HepG2 (cell line): ENCODE measurements around the gene MRPL20. TPM values are rescaled to one million over a fixed set of nuclear protein-coding genes. Genes with fewer than 3 reads are reported as not detected.

Experiments used
- ARNTL ChIP-seq: sonication (generic); formaldehyde crosslinking; IDR thresholded peaks from 2 replicates; pipeline ENCODE4 v1.4.0; 2020; ENCODE audit warnings: mild to moderate bottlenecking, missing genetic modification reagents
- ATRX ChIP-seq: sonication (generic); formaldehyde crosslinking; IDR thresholded peaks from 2 replicates; pipeline ENCODE4 v1.4.0; 2020; ENCODE audit warnings: missing genetic modification reagents, borderline replicate concordance
- CBFB ChIP-seq: sonication (generic); formaldehyde crosslinking; IDR thresholded peaks from 2 replicates; pipeline ENCODE4 v1.4.0; 2020; ENCODE audit warnings: missing genetic modification reagents
- CHD2 ChIP-seq: IDR thresholded peaks from 2 replicates; pipeline ENCODE4 v1.6.1; 2011; ENCODE audit warnings: low read depth, low read length, improper control_type of control experiment
- FOXA1 ChIP-seq, 2 experiments: fragments of 450-650 bp in 1 of 2; sonication (generic) in 1 of 2; formaldehyde crosslinking in 1 of 2; IDR thresholded peaks; 2 replicates each; pipeline versions ENCODE4 v1.4.0 to v1.6.1; 2016 to 2020; ENCODE audit warnings: missing genetic modification reagents in 1 of 2
- HINFP ChIP-seq: sonication (generic); formaldehyde crosslinking; IDR thresholded peaks from 2 replicates; pipeline ENCODE4 v1.4.0; 2020; ENCODE audit warnings: low read depth, mild to moderate bottlenecking, missing genetic modification reagents
- KDM2A ChIP-seq: sonication (generic); formaldehyde crosslinking; IDR thresholded peaks from 2 replicates; pipeline ENCODE4 v1.4.0; 2020; ENCODE audit warnings: low read depth, missing genetic modification reagents, borderline replicate concordance
- NFKB2 ChIP-seq: sonication (generic); formaldehyde crosslinking; IDR thresholded peaks from 2 replicates; pipeline ENCODE4 v1.4.0; 2020; ENCODE audit warnings: missing genetic modification reagents, borderline replicate concordance
- RXRA ChIP-seq: sonication (generic); formaldehyde crosslinking; IDR thresholded peaks from 2 replicates; pipeline ENCODE4 v1.5.1; 2020; ENCODE audit warnings: missing genetic modification reagents
- SMC3 ChIP-seq: IDR thresholded peaks from 2 replicates; pipeline ENCODE4 v1.6.1; 2011; ENCODE audit warnings: low read length, improper control_type of control experiment
- SMYD3 ChIP-seq: sonication (generic); formaldehyde crosslinking; IDR thresholded peaks from 2 replicates; pipeline ENCODE4 v1.8.1; 2023; ENCODE audit warnings: mild to moderate bottlenecking, missing genetic modification reagents
- ZKSCAN5 ChIP-seq: sonication (generic); formaldehyde crosslinking; IDR thresholded peaks from 2 replicates; pipeline ENCODE4 v1.5.1; 2020; ENCODE audit warnings: mild to moderate bottlenecking, missing genetic modification reagents
- ZNF251 ChIP-seq: sonication (generic); formaldehyde crosslinking; IDR thresholded peaks from 2 replicates; pipeline ENCODE4 v1.9.0; 2021; ENCODE audit warnings: mild to moderate bottlenecking, missing genetic modification reagents
- ZNF605 ChIP-seq: sonication (generic); formaldehyde crosslinking; IDR thresholded peaks from 2 replicates; pipeline ENCODE4 v1.8.0; 2022; ENCODE audit warnings: mild to moderate bottlenecking, missing genetic modification reagents
- polyA plus RNA-seq, 8 experiments: library from polyadenylated mRNA; depleted of rRNA in 3 of 8; stranded (reverse) in 7 of 8; unstranded in 1 of 8; fragments of >200 nt; fragmentation: Illumina TruSeq in 4 of 8; extraction: Trizol in 4 of 8; gene quantifications; 2 replicates each; pipeline versions ENCODE4 v1.2.1 to v1.2.3, GENCODE V29; 2011 to 2016; ENCODE audit warnings: low read depth in 4 of 8, missing spikeins in 1 of 8, mixed read lengths in 1 of 8; ENCODE audit not compliant: insufficient read depth in 1 of 8
- total RNA-seq, 5 experiments: library from RNA; depleted of rRNA; stranded (reverse); fragments of >200 nt; fragmentation: Illumina TruSeq; extraction: Trizol; gene quantifications; 2 replicates each; pipeline ENCODE4 v1.2.3, GENCODE V29; 2016; ENCODE audit warnings: low read depth in 1 of 5
- TF ChIP-seq, protein P1 (sequence below): sonication (generic); formaldehyde crosslinking; IDR thresholded peaks from 2 replicates; pipeline ENCODE4 v1.5.1; 2020; ENCODE audit warnings: mild to moderate bottlenecking, moderate library complexity, missing genetic modification reagents
- TF ChIP-seq, protein P2 (sequence below): sonication (generic); formaldehyde crosslinking; IDR thresholded peaks from 2 replicates; pipeline ENCODE4 v1.4.0; 2020; ENCODE audit warnings: missing genetic modification reagents
- TF ChIP-seq, protein P3 (sequence below): sonication (generic); formaldehyde crosslinking; IDR thresholded peaks from 2 replicates; pipeline ENCODE4 v1.5.1; 2020; ENCODE audit warnings: missing genetic modification reagents, mild to moderate bottlenecking, borderline replicate concordance
- TF ChIP-seq, protein P4 (sequence below): sonication (generic); formaldehyde crosslinking; IDR thresholded peaks from 2 replicates; pipeline ENCODE4 v1.4.0; 2020; ENCODE audit warnings: mild to moderate bottlenecking, missing genetic modification reagents

MRPL20 gene
- total and polyA plus RNA-seq, 2 of the 13 experiments (the other 11 are each of a cell fraction or from before 2014, with no cell fraction given): 59.2 to 127 TPM

- TF ChIP-seq SMC3 (peak; percentile 15; the same call in 1 of the 2 replicates), HINFP (CRISPR knock-in tag) (0 out of 2 replicates have a peak, but pooled peaks have one; percentile 49), RXRA (CRISPR knock-in tag) (peak; percentile 34; the same call in 1 of the 2 replicates), CBFB (CRISPR knock-in tag) (0 out of 2 replicates have a peak, but pooled peaks have one; percentile 31), NFKB2 (CRISPR knock-in tag) (0 out of 2 replicates have a peak, but pooled peaks have one; percentile 19), ZNF605 (no peak), ATRX (CRISPR knock-in tag) (no peak), ARNTL (no peak), FOXA1 (IDR thresholded peaks at IDR 0.05) (no peak), FOXA1 (CRISPR knock-in tag; IDR thresholded peaks at IDR 0.05) (no peak), SMYD3 (0 out of 2 replicates have a peak, but pooled peaks have one; percentile 7), ZKSCAN5 (CRISPR knock-in tag) (no peak), CHD2 (0 out of 2 replicates have a peak, but pooled peaks have one; percentile 43), ZNF251 (CRISPR knock-in tag) (no peak), KDM2A (peak; percentile 43; the same call in 1 of the 2 replicates)
- TF ChIP-seq, protein P1, sequence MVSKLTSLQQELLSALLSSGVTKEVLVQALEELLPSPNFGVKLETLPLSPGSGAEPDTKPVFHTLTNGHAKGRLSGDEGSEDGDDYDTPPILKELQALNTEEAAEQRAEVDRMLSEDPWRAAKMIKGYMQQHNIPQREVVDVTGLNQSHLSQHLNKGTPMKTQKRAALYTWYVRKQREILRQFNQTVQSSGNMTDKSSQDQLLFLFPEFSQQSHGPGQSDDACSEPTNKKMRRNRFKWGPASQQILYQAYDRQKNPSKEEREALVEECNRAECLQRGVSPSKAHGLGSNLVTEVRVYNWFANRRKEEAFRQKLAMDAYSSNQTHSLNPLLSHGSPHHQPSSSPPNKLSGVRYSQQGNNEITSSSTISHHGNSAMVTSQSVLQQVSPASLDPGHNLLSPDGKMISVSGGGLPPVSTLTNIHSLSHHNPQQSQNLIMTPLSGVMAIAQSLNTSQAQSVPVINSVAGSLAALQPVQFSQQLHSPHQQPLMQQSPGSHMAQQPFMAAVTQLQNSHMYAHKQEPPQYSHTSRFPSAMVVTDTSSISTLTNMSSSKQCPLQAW (CRISPR knock-in tag): peak; percentile 47; the same call in 1 of the 2 replicates
- TF ChIP-seq, protein P2, sequence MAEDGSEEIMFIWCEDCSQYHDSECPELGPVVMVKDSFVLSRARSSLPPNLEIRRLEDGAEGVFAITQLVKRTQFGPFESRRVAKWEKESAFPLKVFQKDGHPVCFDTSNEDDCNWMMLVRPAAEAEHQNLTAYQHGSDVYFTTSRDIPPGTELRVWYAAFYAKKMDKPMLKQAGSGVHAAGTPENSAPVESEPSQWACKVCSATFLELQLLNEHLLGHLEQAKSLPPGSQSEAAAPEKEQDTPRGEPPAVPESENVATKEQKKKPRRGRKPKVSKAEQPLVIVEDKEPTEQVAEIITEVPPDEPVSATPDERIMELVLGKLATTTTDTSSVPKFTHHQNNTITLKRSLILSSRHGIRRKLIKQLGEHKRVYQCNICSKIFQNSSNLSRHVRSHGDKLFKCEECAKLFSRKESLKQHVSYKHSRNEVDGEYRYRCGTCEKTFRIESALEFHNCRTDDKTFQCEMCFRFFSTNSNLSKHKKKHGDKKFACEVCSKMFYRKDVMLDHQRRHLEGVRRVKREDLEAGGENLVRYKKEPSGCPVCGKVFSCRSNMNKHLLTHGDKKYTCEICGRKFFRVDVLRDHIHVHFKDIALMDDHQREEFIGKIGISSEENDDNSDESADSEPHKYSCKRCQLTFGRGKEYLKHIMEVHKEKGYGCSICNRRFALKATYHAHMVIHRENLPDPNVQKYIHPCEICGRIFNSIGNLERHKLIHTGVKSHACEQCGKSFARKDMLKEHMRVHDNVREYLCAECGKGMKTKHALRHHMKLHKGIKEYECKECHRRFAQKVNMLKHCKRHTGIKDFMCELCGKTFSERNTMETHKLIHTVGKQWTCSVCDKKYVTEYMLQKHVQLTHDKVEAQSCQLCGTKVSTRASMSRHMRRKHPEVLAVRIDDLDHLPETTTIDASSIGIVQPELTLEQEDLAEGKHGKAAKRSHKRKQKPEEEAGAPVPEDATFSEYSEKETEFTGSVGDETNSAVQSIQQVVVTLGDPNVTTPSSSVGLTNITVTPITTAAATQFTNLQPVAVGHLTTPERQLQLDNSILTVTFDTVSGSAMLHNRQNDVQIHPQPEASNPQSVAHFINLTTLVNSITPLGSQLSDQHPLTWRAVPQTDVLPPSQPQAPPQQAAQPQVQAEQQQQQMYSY (CRISPR knock-in tag): no peak
- TF ChIP-seq, protein P3, sequence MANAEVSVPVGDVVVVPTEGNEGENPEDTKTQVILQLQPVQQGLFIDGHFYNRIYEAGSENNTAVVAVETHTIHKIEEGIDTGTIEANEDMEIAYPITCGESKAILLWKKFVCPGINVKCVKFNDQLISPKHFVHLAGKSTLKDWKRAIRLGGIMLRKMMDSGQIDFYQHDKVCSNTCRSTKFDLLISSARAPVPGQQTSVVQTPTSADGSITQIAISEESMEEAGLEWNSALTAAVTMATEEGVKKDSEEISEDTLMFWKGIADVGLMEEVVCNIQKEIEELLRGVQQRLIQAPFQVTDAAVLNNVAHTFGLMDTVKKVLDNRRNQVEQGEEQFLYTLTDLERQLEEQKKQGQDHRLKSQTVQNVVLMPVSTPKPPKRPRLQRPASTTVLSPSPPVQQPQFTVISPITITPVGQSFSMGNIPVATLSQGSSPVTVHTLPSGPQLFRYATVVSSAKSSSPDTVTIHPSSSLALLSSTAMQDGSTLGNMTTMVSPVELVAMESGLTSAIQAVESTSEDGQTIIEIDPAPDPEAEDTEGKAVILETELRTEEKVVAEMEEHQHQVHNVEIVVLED (CRISPR knock-in tag): no peak
- TF ChIP-seq, protein P4, sequence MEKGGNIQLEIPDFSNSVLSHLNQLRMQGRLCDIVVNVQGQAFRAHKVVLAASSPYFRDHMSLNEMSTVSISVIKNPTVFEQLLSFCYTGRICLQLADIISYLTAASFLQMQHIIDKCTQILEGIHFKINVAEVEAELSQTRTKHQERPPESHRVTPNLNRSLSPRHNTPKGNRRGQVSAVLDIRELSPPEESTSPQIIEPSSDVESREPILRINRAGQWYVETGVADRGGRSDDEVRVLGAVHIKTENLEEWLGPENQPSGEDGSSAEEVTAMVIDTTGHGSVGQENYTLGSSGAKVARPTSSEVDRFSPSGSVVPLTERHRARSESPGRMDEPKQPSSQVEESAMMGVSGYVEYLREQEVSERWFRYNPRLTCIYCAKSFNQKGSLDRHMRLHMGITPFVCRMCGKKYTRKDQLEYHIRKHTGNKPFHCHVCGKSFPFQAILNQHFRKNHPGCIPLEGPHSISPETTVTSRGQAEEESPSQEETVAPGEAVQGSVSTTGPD (CRISPR knock-in tag): 0 out of 2 replicates have a peak, but pooled peaks have one; percentile 45
These were observed 4.8 kb downstream of the MRPL20 start (continued) for GRCh38 chr1:1402072-1402900.
